ENCODE measurements around the gene POGLUT3. TPM values are rescaled to one million over a fixed set of nuclear protein-coding genes. Genes with fewer than 3 reads are reported as not detected.
A peak's percentile ranks its signal among the peaks of the same experiment; 100 is the strongest.

The POGLUT3 gene, protein sequence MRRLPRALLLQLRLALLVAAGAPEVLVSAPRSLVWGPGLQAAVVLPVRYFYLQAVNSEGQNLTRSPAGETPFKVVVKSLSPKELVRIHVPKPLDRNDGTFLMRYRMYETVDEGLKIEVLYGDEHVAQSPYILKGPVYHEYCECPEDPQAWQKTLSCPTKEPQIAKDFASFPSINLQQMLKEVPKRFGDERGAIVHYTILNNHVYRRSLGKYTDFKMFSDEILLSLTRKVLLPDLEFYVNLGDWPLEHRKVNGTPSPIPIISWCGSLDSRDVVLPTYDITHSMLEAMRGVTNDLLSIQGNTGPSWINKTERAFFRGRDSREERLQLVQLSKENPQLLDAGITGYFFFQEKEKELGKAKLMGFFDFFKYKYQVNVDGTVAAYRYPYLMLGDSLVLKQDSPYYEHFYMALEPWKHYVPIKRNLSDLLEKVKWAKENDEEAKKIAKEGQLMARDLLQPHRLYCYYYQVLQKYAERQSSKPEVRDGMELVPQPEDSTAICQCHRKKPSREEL
- 10 to 100 TPM; 40.8 to 49.4 (median 46.3) TPM for polyA plus RNA-seq (ENCODE audit: insufficient read length in 4 of 4)

DNA sequence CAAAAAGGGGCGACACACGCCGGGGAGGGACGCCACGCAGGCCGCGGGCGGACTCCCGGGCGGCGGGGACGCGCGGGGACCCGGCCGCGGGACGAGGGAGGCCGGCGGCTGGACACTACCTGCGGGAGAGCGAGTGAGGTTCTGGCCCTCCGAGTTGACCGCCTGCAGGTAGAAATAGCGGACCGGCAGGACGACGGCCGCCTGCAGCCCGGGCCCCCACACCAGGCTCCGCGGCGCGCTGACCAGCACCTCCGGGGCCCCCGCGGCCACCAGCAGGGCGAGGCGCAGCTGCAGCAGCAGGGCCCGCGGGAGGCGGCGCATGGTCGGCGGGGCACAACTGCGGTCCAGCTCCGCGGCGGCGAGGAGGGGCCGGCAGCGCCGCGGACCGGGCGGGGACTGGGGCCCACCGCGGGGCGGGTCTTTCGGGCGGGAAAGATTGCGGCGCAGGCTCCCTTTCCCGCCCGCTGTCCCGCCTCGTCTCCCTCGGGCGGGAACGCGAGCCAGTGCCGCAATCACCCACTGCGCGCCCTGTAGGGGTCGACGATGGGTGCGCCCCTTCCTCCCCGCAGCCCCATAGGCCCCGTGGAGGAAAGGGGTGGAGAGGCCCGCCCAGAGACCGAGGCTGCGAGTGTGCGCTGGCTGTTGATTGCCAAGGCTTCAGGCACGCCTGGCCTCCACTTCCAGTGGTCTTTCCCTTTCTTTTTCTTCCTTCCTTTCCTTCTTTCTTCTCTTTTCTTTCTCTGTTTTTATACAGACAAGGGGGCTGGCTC, at the start of gene POGLUT3:
Gene POGLUT3, minus strand, starts transcription at position 339 of the 770 bp plus-strand sequence. Its CDS starts 18 bp downstream, at position 321.
- peak; percentile 39 to 52 (median 42) for DNase-seq (ENCODE audit: low read depth in 4 of 4, low spot score in 3 of 4)

DNA sequence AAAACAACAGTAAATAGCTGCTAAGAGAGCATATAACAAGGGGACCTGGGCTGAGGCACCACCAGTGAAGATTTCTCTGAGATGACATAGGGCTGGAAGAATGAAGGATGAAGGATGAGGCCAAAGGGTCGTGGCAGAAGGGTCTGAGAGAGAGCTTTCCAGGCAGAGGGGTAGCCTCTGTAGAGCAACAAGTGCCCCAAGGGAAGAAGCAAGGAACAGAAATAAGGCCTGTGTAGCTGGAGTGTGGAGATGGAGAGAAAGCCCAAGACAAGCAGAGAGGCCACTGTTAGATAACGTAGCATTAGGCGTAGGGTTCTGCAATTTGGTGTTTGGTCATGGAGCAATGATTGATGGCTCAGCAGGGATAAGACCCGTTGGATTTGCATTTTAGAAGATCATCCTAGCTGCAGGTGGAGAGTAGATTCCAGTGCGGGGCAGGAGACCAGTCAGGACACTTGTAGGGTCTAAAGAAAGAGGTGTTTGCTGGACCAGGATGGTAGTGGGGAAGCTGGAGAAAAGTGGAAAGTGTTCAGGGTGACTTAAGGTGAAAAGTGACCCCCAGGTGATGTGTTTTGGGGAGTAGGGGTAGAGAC, 47.8 kb upstream of the POGLUT3 start:
- no peak for DNase-seq (ENCODE audit: low read depth in 4 of 4, low spot score in 3 of 4)

DNA sequence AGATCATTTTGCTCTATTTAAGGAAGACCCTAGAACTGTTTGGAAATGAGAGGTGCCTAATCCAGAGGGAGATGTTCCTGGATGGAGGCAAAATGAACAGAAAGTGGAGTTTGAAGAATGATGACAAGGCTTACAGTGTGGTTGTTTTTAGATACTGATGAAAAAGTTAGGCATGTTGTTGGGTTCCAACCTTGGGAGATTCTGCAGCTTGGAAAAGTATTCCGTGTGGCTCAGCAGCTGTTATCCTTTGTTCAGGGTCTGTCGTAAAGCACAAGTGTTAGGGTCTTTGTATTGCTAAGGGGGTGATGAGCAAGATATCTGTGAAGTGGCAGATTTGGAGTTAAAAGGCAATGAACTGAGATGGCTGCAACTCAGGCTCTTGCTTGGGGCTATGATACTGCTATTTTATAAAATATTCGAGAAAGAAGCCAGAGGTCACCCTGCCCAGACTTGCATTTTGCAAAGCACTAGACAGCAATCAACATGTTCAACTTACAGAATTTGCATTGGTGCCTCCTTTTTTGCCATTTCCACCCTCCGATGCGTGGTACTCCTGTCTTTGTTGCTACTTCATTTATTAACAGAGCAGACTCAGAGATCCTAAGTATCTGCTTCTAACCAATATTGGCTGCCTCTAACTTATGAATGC, 45.3 kb upstream of the POGLUT3 start:
- no peak for DNase-seq (ENCODE audit: low read depth in 4 of 4, low spot score in 3 of 4)

DNA sequence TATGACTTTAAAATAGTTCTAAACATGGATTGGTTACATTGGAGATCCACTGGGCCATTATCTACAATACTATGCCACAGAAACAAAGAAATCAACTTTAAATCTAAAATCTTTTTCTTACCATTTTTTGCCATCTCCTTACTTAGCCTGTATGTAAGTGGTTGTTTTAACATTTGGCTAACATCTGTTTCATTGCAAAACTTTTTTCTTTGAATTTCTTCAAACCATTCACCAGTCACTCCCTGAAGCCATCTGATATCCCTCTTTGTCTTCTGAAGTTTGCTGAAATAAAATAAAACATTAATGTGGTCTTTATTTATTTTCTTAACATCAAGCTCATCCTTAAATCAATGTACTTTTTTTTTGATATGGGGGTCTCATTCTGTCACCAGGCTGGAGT, 43.3 kb upstream of the POGLUT3 start:
- no peak for DNase-seq (ENCODE audit: low read depth in 4 of 4, low spot score in 3 of 4)

DNA sequence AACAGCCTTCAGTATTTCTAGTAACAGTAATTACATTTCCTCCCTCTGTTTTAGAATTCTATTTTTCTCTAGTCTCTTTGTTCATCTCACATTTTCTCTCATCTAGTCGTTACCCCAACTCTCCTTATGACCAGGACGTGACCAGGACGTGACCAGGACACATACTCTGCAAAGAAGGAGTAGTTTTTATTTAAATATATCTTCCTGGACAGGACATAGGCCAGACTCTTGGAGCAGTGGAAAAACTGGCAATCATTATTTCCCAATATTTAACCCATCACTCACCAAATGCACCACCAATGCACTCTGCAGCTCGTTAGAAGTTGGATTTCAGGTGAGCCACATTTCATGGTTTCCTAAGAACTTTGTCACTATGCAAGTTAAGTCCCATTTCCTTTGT, 40.3 kb upstream of the POGLUT3 start:
- no peak for DNase-seq (ENCODE audit: low read depth in 4 of 4, low spot score in 3 of 4)

DNA sequence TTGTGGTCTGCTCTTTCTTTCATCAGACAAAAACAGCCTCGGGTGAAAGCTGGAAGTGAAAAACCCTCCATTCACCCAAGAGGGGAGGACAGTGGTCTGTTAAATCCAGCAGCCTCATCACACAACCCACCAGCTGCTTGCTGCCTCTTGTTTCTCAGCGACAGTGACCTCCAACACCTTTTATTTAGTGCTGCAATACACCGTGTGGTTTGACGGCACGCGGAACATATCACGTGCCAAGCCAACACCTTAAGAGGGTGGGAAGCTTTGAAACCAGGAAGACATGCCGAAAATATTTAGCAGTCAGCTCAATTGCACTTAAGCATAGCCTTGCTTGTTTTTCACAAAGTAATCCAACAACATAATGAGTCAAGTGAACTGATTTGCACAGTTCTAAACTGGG, 39.8 kb upstream of the POGLUT3 start:
- no peak for DNase-seq (ENCODE audit: low read depth in 4 of 4, low spot score in 3 of 4)

DNA sequence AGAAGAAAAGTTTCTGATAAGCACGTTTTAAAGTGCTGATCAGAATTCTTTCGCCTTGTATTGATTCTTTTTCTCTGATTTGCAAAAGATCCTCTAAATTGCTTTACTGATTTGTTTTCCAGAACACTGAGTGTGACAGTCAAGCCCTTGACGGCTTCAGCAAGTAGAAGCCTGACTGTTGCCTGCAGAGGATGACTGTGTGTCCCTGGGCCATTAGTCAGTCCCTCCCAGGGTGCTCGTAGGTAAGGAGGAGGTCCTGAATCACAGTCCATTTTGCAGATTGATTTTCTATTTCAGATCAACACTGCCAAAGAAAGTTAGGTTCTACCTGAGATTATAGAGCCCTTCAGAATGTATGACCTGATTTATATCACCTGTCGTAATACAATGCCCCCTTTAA, 38.6 kb upstream of the POGLUT3 start:
- no peak for DNase-seq (ENCODE audit: low read depth in 4 of 4, low spot score in 3 of 4)

DNA sequence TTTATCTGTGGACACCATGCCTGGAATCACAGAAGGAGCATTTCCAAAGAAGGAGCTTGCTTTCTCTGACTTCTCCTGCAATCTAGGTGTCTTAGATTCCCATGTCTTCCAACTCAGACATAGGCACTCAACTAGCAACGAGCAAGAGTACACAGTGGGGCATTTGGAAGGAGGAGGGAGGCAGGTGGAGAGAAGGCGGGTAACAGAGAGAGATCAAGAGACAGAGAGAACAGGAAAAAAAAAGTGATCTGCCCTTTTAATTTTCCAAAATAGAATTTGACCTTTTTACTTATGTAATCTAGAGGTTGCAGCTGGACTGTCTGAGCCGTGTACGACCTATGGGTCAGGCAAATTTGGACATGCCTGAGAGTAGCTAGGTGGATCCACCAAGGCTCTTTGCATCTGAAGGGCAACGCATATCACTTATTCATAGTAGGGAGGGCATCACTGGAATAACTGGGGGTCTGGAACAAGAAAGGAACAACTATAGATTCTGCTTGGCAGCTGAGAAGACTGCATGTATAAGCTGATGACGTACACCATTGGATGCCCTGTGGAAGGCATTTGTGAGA, 37.3 kb upstream of the POGLUT3 start:
- DNase-seq (ENCODE audit: low read depth in 4 of 4, low spot score in 3 of 4), result no peak

DNA sequence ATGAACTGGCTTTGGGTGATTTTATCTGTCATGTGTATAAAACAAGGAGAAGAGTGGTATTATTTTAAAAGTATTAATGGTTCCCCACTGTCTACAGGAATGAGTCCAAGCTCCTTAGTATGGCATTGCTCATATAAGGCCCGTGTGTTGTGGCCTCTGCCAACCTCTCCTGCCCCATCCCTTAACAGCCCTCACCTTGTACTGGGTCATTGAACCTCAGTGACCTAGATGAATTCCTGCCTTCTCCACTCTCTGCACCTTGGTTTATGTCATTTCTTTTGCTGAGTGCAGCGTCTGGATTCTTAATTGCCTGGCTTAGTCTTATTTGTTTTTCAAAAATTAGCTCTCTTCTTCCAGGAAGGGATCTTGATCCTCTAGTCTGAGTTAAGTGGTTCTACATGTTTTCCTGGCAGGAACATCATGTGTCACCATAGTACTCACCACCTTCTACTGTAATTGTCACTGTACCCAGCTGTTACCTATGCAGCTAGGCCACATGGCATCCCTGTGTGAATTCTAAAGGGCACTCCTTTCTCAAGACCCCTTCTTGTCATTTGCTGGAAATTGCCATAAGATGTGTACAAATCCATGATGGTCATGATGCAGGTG, 36.2 kb upstream of the POGLUT3 start:
- DNase-seq (ENCODE audit: low read depth in 4 of 4, low spot score in 3 of 4), result no peak

DNA sequence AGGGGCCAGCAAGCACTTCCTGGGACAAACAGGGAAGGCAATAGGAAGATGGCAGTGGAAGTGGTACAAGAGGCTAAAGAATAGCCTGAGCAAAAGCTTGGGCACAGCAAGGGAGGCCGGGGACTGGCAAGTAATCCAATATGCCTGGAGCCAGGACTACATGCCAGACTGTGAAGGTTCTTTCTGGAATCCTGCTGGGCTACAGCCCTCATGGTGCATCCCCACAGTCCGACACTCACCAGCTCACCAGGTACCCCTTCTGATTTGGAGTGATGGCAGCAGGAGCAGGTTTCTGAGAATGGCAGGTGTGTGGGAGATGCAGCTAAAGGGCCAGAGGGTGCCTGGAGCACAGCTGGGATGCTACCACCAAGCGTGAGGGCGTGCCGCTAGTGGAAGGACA, 32.2 kb upstream of the POGLUT3 start:
- DNase-seq (ENCODE audit: low read depth in 4 of 4, low spot score in 3 of 4), result no peak

DNA sequence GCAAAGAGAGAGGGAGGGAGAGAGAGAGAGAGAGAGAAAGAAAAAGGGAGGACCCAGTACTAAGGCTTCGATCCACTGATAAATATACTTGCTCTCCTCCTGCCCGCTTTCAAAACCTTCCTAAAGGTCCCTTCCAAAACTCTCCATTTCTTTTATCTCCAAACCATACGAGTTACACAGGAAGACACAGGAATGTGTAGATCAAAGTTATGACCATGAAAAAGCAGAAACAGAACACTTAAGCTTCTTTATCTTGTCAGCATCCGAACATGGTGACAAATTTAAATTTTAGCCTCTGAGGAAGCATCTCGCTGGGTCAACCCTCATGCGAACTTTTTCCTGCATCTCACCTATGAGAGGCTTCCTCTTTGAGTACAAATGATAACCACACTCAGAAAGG, 29.2 kb upstream of the POGLUT3 start:
- DNase-seq (ENCODE audit: low read depth in 4 of 4, low spot score in 3 of 4), result no peak

DNA sequence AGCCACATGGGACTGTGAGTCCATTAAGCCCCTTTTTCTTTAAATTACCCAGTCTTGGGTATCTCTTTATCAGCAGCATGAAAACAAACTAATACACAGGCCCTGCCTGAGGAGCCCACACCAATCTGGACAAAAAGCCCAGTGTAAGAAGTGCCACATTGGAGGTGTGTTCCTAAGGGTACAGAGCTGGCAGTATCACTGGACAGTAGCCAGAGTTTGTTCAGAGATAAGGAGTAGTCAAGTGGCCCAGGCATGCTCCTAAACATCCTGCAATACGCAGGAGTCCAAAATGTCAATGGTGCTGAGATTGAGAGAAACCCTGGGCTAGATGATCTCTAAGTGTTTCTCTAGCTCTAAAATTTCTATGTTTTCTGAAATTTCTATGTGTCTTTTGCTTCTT, 27.0 kb upstream of the POGLUT3 start:
- DNase-seq (ENCODE audit: low read depth in 4 of 4, low spot score in 3 of 4), result no peak

DNA sequence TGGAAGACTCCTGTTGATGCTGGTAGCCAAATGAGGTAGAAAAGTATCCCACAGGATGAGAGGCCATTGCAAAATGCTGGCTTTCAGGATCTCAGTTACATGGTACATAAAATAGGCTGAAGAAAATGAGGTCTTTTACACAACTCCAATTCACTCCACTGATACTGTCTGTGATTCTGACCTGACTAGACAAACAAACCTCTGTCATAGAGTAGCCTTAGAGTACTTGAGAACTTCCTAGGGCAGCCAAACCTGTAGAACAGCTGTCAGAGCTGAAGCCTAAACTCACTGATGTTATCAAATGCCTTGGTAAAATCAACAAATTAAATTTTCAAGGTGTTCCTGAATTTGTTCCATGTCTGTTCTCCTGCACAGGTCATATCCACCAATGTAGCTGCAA, 26.2 kb upstream of the POGLUT3 start:
- no peak for DNase-seq (ENCODE audit: low read depth in 4 of 4, low spot score in 3 of 4)

DNA sequence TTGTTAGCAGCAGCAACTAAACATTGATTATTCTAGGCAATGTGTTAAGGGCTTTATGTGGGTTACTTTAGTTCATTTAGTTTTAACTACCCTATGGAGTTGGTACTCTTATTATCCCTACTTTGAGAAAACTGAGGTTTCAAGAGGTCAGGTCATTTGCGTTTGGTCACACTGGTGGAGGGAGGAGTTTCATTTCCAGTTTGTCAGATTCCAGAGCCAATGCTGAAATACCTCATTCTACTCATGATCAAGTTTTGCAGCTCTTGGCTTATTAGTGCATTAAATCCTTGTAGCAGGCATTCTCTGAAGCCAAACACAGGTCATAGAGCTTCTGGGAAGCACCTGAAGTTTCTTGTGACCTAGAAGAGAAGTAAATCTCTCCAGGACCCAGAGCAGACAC, 24.1 kb upstream of the POGLUT3 start:
- no peak for DNase-seq (ENCODE audit: low read depth in 4 of 4, low spot score in 3 of 4)

DNA sequence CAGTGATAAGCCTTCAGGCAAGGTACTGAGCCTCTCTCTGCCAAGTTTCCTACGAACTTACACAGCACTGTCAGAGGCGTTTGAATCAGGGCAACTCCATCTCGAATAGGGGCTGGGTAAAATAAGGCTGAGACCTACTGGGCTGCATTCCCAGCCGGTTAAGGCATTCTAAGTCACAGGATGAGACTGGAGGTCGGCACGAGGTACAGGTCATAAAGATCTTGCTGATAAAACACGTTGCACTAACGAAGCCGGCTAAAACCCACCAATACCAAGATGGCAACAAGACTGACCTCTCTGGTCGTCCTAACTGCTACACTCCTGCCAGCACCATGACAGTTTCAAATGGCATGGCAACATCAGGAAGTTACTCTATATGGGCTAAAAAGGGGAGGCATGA, 20.4 kb upstream of the POGLUT3 start:
- no peak for DNase-seq (ENCODE audit: low read depth in 4 of 4, low spot score in 3 of 4)

DNA sequence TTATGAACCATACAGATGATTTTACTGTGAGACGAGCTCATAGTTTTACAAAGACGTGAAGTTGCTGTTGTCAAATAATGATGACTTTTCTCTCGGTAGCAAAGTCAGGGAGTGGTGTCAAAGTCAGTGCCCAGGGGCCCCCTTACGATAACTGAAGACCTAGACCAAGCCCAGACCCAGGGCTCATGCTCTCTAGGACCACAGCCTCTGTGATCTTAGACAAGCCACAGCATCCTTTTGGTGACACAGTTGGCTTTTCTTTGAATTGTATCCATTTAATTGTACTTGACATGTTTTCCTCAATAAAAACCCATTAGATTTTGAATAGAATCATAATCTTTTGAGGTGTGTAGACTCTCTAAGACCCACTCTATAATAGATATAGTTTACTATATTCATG, 17.9 kb upstream of the POGLUT3 start:
- DNase-seq (ENCODE audit: low read depth in 4 of 4, low spot score in 3 of 4), result no peak

DNA sequence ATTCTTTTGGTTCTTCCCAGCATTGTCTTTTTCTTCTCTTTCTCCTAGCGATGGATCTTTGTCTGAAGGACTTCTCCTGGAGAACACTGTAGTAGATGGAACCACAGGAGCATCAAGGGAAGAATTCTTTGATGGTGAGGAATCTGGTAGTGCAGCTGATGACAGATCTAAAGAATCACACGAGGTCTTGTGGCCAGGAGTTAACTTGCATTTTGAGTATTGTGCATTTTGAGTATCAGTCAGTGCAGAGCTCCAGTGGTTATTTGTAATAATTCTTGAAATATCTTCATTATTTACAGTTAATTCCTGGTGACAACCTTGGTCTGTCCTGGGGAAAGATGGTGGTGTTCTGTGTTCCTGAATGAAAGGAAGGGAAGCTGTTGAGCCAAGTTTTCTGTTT, 14.5 kb upstream of the POGLUT3 start:
- no peak for DNase-seq (ENCODE audit: low read depth in 4 of 4, low spot score in 3 of 4)

DNA sequence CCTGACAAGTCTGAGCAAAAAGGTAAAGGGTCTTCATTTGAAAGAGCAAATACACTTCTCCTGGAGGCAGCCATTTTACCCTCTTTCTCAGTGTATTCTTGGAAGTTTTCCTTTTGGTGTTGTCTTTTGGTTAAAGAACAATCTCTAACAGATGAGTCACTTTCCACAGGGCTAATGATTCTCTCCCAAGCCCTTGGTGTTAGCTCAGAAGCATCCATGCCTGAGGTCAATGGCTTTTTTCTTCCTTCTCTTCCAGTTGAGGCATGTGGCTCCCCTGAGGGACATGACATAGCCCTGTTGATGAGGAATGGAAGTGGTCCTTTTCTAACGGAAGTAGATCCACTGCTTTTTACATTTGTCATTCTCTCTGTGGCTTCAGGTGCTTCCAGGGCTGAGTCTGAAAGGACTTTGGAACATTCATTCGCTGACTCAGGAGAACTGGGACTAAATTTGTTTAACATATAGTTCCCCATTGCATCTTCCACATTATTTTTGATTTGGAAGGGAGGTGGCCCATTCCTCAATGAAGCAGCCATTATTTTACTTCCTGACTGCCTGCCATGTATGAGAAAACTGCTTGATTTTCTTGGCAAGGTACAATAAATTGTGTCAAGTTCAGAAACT, 13.8 kb upstream of the POGLUT3 start:
- DNase-seq (ENCODE audit: low read depth in 4 of 4, low spot score in 3 of 4), result no peak
